ENCODE measurements around the gene TUBB3.

DNA sequence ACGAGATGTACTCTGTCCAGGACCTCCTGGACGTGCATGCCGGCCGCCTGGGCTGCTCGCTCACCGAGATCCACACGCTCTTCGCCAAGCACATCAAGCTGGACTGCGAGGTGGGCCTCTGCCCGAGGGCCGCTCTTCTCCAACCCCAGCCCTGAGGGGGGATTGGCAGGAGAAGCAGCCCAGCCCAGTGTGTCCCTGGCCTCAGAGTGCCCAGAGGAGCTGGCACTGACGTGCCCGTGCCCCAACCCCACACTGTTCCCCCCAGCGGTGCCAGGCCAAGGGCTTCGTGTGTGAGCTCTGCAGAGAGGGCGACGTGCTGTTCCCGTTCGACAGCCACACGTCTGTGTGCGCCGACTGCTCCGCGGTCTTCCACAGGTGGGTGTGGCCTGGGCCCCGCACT is 41.1 kb downstream of the TUBB3 start:
- TF ChIP-seq CTCF (IDR thresholded peaks at IDR 0.05) (no peak), POLR2A (IDR thresholded peaks at IDR 0.05) (no peak)
